CD4-positive, alpha-beta memory T cell (primary cell): ENCODE data around the gene PSMD13. TPM values are rescaled to one million over a fixed set of nuclear protein-coding genes. Genes with fewer than 3 reads are reported as not detected.
"Not testable (repeated sequence)": the region's sequence is repeated elsewhere in the genome, so short reads cannot be mapped to it uniquely, and the experiment has no call there.

Experiments used
- CTCF ChIA-PET: fragments of 350-600 bp; sonication (Branson Sonifier 250); formaldehyde crosslinking; loops from one replicate; lab custom pipeline; 2021; ENCODE audit warnings: inconsistent platforms; ENCODE audit not compliant: partially characterized antibody; lab: Charles Lee
- POLR2A ChIA-PET: fragments of 350-600 bp; sonication (Branson Sonifier 250); formaldehyde crosslinking; loops from one replicate; lab custom pipeline; 2021; ENCODE audit not compliant: partially characterized antibody; lab: Charles Lee
- DNase-seq, 5 donors: peaks; one replicate each; pipeline versions ENCODE4 v3.0.0 to v3.0.0-alpha.2; 2020 to 2022; ENCODE audit warnings: mixed read lengths in 1 of 5
- H3K27ac ChIP-seq: one replicate; pipeline ENCODE4 v1.7.0; 2013; ENCODE audit warnings: low read depth, low read length
- H3K27me3 ChIP-seq: 2 replicates; pipeline ENCODE4 v1.7.0; 2013; ENCODE audit warnings: mild to moderate bottlenecking, low read length, moderate library complexity; ENCODE audit not compliant: insufficient read depth
- H3K36me3 ChIP-seq: 2 replicates; pipeline ENCODE4 v1.7.0; 2013; ENCODE audit warnings: mild to moderate bottlenecking, low read length, moderate library complexity; ENCODE audit not compliant: insufficient read depth
- H3K4me1 ChIP-seq: 2 replicates; pipeline ENCODE4 v1.7.0; 2013; ENCODE audit warnings: mild to moderate bottlenecking, low read length, moderate library complexity; ENCODE audit not compliant: insufficient read depth
- H3K4me3 ChIP-seq, 2 donors: one replicate each; pipeline ENCODE4 v1.7.0; 2013; ENCODE audit warnings: low read length in 2 of 2, mild to moderate bottlenecking in 1 of 2
- H3K9me3 ChIP-seq, 2 donors: one replicate each; pipeline ENCODE4 v1.7.0; 2013; ENCODE audit warnings: low read length in 2 of 2, control low read depth in 1 of 2; ENCODE audit not compliant: control insufficient read depth in 1 of 2
- H3K27ac Mint-ChIP-seq, 7 donors: one replicate each; pipeline ENCODE4 v1.8.0; 2020 to 2021; ENCODE audit warnings: mixed read lengths in 7 of 7, mild to moderate bottlenecking in 6 of 7, inconsistent platforms in 3 of 7, moderate library complexity in 3 of 7
- H3K27me3 Mint-ChIP-seq, 2 donors: one replicate each; pipeline ENCODE4 v1.8.0; 2020 to 2021; ENCODE audit warnings: mixed read lengths in 2 of 2
- H3K36me3 Mint-ChIP-seq, 2 donors: one replicate each; pipeline ENCODE4 v1.8.0; 2020 to 2021; ENCODE audit warnings: mixed read lengths in 2 of 2, inconsistent platforms in 1 of 2, mild to moderate bottlenecking in 1 of 2
- H3K4me1 Mint-ChIP-seq, 4 donors: one replicate each; pipeline ENCODE4 v1.8.0; 2020 to 2021; ENCODE audit warnings: mixed read lengths in 4 of 4, mild to moderate bottlenecking in 1 of 4
- H3K4me3 Mint-ChIP-seq, 8 donors: one replicate each; pipeline ENCODE4 v1.8.0; 2020 to 2021; ENCODE audit warnings: mixed read lengths in 8 of 8, mild to moderate bottlenecking in 7 of 8, moderate library complexity in 6 of 8, inconsistent platforms in 3 of 8
- H3K9me3 Mint-ChIP-seq, 8 donors: one replicate each; pipeline ENCODE4 v1.8.0; 2020 to 2021; ENCODE audit warnings: mixed read lengths in 8 of 8, mild to moderate bottlenecking in 5 of 8, inconsistent platforms in 3 of 8, moderate library complexity in 1 of 8
- intact Hi-C: fragments of 100-400 bp; cut with micrococcal nuclease; formaldehyde crosslinking; loops from one replicate; pipeline ENCODE4 v1.15.1; 2023
- polyA plus RNA-seq, 2 donors: library from polyadenylated mRNA; unstranded; fragments of 300-500 nt; fragmentation: Illumina TruSeq; gene quantifications; one replicate each; pipeline ENCODE4 v1.2.3, GENCODE V29; 2021
- total RNA-seq, 2 experiments: library from RNA; stranded (reverse); gene quantifications; one replicate each; pipeline ENCODE4 v1.2.3, GENCODE V29; 2021

Gene PSMD13
- total RNA-seq (100 to 1,000 TPM in 1 of 2 experiments, 10 to 100 TPM in 1; 99.9 to 107 TPM), polyA plus RNA-seq (100 to 1,000 TPM; 179 to 247 TPM)

DNA sequence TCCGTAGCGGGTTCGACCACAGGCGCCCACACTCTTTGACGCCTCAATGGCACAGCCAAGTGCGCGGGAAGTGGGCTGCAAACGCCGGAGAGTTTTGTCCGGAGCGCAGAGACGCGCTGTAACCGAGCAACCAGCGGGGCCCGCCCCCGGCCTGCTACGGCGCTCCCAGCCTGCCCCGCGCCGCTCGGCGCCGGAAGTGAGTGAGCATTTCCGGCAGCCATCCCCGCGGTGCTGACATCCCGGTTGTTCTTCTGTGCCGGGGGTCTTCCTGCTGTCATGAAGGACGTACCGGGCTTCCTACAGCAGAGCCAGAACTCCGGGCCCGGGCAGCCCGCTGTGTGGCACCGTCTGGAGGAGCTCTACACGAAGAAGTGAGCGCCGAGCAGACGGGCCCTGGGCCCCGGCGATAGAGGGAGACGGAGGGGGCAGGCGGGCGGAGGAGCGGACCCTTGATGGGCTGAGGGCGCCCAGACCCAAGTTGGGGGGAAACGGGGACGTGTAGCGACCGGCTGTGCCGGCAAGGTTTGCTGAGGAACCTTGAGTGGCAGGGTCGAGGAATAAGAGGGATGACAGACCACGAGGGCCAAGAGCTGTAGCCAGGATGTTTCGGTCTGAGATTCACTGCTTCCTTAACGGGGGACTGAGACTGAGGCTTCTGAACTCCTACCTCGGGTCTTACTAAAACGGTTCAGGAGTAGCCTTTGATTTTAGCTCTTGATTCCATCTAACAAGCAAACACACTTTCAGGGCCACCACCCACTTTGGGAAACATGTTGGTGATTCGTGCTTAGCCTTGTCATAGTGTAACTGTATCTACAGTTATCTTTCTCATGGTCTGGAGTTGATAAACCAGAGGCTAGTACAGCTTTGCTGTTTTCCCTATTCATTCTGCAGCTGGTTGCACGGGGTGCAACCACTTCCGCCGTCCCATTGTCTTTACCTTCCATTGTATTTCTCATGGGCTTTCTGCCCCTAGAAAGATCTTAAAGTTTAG is at the start of gene PSMD13:
Gene PSMD13, plus strand, starts transcription at position 203 of the 994 bp plus-strand sequence. Its CDS starts 74 bp downstream, at position 277.
- Histone ChIP-seq H3K4me3 (peak within 1 kb of the TSS; percentile 96 to 100), H3K4me1 (peaks cover 22% of the 10 kb centered on the region), H3K27me3 (no peaks in the 10 kb centered on the region), H3K9me3 (no peaks in the 10 kb centered on the region), H3K27ac (peak within 1 kb of the TSS; percentile 100), H3K36me3 (peaks cover 13% of the 10 kb centered on the region)
- POLR2A ChIA-PET, result interaction anchor here (0.7 to 10.9 kb wide), 29 partner anchors 9 to 459 kb away, joined by 3 to 144 read pairs (median 5); partner anchors contain the start of genes ANO9, BET1L, HRAS and IFITM5
- Mint-ChIP-seq H3K4me3 (peak within 1 kb of the TSS; percentile 98 to 100 (median 99)), H3K36me3 (peaks cover 17 to 48% of the 10 kb centered on the region in 2 donors), H3K27ac (peak within 1 kb of the TSS; percentile 97 to 100 (median 100)), H3K9me3 (no peaks in the 10 kb centered on the region), H3K4me1 (peaks cover 31 to 64% (median 46%) of the 10 kb centered on the region in 4 donors), H3K27me3 (no peaks in the 10 kb centered on the region)
- CTCF ChIA-PET, result interaction anchor here (0.8 to 2.9 kb wide), 13 partner anchors 9 to 214 kb away, joined by 3 to 20 read pairs (median 3); partner anchors contain the start of genes BET1L and RIC8A
- intact Hi-C loops, result loop anchor here (1.0 to 5.0 kb wide), 5 partner anchors 30 to 269 kb away; partner anchors contain the start of genes BET1L, PGGHG and RIC8A
- peak; percentile 85 to 90 (median 88) for DNase-seq

DNA sequence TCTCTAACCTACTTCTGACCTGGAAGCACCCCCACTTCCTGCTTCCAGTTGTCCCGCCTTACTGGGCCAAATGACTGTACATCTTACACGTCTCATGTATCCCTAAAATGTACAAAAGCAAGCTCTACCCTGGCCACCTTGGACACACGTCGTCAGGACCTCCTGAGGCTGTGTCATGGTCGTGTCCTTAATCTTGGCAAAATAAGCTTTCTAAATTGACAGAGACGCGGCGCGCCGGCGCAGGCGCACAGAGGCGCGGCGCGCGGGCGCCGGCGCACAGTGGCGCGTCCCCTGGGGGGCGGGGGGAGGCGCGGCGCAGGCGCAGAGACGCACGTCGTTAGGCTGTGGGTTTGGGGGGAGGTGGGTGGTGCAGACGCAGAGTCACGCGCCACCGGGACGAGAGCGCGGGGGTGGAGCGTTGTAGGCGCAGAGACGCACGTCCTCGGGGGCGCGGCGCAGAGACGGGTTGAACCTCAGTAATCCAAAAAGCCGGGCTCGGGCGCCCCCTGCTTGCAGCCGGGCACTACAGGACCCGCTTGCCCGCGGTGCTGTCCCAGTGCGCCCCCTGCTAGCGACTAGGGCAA is 47.5 kb upstream of the PSMD13 start:
- peak in 1 of 5 donors; percentile 25 for DNase-seq
- H3K4me3 ChIP-seq, H3K36me3 Mint-ChIP-seq, H3K9me3 ChIP-seq, H3K27ac ChIP-seq, CTCF ChIA-PET, intact Hi-C loops, H3K27ac Mint-ChIP-seq, POLR2A ChIA-PET, H3K4me3 Mint-ChIP-seq, H3K27me3 ChIP-seq, H3K36me3 ChIP-seq, H3K9me3 Mint-ChIP-seq, H3K27me3 Mint-ChIP-seq: not testable (repeated sequence)
- peaks cover 5 to 15% (median 11%) of the 10 kb centered on the region in 4 donors for H3K4me1 Mint-ChIP-seq
- peaks cover 11% of the 10 kb centered on the region for H3K4me1 ChIP-seq

DNA sequence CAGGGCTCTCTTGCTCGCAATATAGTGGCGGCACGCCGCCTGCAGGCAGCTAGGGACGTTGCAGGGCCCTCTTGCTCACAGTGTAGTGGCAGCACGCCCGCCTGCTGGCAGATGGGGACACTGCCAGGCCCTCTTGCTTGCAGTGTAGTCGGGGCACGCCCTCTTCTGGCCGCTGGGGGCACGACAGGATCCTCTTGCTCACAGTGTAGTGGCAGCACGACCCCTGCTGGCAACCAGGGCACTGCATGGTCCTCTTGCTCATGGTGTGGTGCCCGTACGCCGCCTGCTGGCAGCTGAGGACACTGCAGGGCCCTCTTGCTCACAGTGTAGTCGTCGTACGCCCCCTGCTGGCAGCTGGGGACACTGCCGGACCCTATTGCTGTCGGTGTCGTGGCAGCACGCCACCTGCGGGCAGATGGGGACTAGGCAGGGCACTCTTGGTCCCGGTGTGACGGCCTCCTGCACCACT is 46.9 kb upstream of the PSMD13 start:
- H3K36me3 Mint-ChIP-seq, H3K27ac ChIP-seq, POLR2A ChIA-PET, H3K27me3 Mint-ChIP-seq, H3K9me3 Mint-ChIP-seq, intact Hi-C loops, H3K4me3 Mint-ChIP-seq, H3K9me3 ChIP-seq, CTCF ChIA-PET, H3K4me3 ChIP-seq, H3K36me3 ChIP-seq, H3K27me3 ChIP-seq: not testable (repeated sequence)
- peak in 4 of 5 donors; percentile 35 to 80 (median 62) for DNase-seq
- H3K27ac Mint-ChIP-seq, result peak overlapping the region in 1 of 7 donors; percentile 75
- peaks cover 5 to 15% (median 11%) of the 10 kb centered on the region in 4 donors for H3K4me1 Mint-ChIP-seq
- H3K4me1 ChIP-seq, result peaks cover 11% of the 10 kb centered on the region

DNA sequence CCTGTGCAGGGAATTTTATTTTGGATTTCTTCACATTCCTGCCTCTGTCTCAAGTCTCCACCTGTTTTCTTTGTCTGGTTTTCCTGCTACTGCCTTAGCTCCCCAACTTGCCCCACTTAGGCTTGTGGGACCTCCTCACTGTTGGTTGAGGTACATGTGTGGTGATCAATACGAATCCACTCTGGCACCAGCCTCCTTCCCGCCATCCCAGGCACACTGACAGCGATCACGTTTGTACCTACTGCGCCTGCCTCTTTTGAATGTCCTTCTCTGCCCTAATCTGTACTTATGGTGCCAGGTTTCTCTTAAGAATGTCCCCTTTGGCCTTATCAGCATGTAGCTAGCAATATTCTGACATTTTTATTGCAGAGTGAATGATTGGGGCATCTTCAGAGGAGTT is 46.2 kb upstream of the PSMD13 start:
- H3K27ac ChIP-seq, H3K4me3 Mint-ChIP-seq, H3K9me3 Mint-ChIP-seq, POLR2A ChIA-PET, H3K36me3 ChIP-seq, H3K4me3 ChIP-seq, intact Hi-C loops, H3K27me3 ChIP-seq, H3K27me3 Mint-ChIP-seq, CTCF ChIA-PET, H3K9me3 ChIP-seq, DNase-seq, H3K36me3 Mint-ChIP-seq: not testable (repeated sequence)
- peak overlapping the region in 3 of 7 donors; percentile 23 to 36 (median 32) for H3K27ac Mint-ChIP-seq
- H3K4me1 Mint-ChIP-seq, result peaks cover 5 to 15% (median 11%) of the 10 kb centered on the region in 4 donors
- H3K4me1 ChIP-seq, result peaks cover 11% of the 10 kb centered on the region

DNA sequence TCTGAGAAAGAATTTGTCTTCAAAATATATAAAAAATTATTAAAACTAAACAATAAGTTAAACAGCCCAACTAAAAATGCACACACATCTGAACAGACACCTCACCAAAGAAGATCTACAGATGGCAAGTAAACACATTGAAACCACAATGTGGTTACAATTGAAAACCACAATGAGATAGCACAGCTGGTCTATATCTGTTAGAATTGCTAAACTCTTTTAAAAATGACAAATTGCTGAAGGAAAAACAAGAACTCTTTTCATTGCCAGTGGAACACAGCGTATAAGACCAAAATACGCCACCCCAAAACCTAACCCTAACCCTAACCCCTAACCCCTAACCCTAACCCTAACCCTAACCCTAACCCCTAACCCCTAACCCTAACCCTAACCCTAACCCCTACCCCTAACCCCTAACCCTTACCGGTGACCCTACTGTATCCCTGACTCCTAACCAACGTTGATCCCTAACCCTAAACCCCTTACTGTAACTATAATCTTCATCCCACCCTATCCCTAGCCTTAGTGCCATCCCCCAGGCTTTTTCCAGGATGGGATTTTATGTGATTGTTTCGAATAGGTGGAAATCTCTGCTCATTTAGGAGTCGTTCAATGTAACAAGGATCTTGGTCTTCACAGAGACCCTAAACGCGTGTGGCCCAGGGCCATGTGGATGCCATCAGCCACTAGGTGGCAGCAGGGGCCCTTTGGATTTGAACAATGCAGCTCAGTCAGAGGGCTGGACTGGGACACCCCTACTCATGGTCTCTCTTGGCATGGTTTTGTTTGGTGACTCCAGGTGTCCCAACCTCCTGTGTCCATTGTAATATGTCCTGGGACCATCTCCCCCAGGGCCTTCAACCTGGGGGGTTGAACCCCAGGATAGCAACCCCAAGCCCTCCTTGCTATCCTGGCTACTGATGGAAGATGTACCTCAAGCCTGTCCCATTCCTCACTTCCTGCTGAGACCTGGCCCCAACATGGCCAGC is 45.0 kb upstream of the PSMD13 start:
- H3K27ac ChIP-seq, H3K36me3 Mint-ChIP-seq, intact Hi-C loops, H3K27me3 Mint-ChIP-seq, CTCF ChIA-PET, H3K9me3 Mint-ChIP-seq, H3K27me3 ChIP-seq, H3K9me3 ChIP-seq, POLR2A ChIA-PET, H3K36me3 ChIP-seq, H3K4me3 ChIP-seq: not testable (repeated sequence)
- Mint-ChIP-seq H3K27ac (peak overlapping the region; percentile 47 to 94 (median 87)), H3K4me3 (peak overlapping the region in 7 of 8 donors; percentile 17 to 78 (median 69)), H3K4me1 (peaks cover 5 to 15% (median 11%) of the 10 kb centered on the region in 4 donors)
- peaks cover 11% of the 10 kb centered on the region for H3K4me1 ChIP-seq
- peak; percentile 32 to 54 (median 46) for DNase-seq

DNA sequence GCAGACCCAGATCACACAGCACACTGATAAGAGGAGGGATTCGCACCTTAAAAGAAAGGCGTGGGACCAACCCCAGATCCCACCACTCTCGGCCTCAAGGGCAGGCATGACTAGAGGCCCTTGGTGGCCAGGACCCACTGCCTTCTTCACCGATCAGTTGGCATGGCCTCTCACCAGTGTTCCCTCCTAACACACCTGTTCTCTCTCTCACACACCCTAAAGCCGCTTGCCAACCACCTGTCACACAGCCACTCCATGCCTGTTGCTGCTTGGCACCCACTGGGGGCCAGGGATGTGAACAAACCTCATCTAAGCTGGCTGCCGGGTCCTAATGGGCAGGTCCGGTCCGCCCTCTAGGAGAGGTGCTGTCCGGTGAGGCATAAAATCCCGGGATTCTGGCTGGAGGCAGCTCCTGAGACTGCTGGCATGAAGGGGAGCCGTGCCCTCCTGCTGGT is 44.1 kb upstream of the PSMD13 start, which contains the start of gene SCGB1C1:
Gene SCGB1C1, plus strand, starts transcription at position 405 of the 455 bp plus-strand sequence. Its CDS starts 22 bp downstream, at position 427.
- POLR2A ChIA-PET, H3K9me3 Mint-ChIP-seq, H3K27me3 Mint-ChIP-seq, H3K4me3 ChIP-seq, CTCF ChIA-PET, H3K9me3 ChIP-seq, DNase-seq, H3K27ac ChIP-seq, H3K36me3 Mint-ChIP-seq, intact Hi-C loops, H3K36me3 ChIP-seq, H3K27me3 ChIP-seq: not testable (repeated sequence)
- peaks cover 11% of the 10 kb centered on the region for H3K4me1 ChIP-seq
- peaks cover 5 to 15% (median 11%) of the 10 kb centered on the region in 4 donors for H3K4me1 Mint-ChIP-seq
- H3K4me3 Mint-ChIP-seq, result peak within 1 kb of the TSS in 3 of 8 donors; percentile 17 to 71 (median 63)
- peak within 1 kb of the TSS in 4 of 7 donors; percentile 32 to 80 (median 72) for H3K27ac Mint-ChIP-seq
